ENCODE measurements around the gene ITGB2. TPM values are rescaled to one million over a fixed set of nuclear protein-coding genes. Genes with fewer than 3 reads are reported as not detected.

The ITGB2 gene
- polyA plus RNA-seq, 1 donor: 17.1 TPM

DNA sequence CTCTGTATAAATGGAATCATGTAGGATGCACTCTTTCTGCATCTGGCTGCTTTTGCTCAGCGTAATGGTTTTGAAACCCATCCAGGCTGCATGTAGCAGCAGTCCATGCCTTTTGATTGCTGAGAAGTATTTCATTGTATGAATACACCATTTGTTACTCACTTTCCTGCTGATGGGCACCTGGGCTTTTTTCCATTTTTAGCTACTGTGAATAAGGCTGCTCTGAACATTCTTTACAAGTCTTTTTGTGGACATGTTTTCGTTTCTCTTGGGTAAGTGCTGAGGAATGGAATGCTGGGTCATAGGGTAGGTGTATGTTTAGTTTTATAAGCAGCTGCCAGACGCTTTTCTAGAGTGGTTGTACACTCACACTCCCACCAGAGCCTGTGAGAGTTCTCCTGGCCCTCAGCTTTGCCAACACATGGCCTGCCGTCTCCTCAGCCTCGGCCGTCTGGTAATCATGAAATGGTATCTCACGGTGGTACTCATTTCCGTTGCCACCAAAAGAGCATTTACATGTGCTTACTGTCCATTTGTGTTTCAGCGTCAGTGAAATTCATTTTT, 41.8 kb upstream of the ITGB2 start:
- WGBS (ENCODE audit: insufficient coverage, low lambda C conversion rate): 78% methylated on average over 2 of the region's 9 CpGs
- Histone ChIP-seq H3K4me3 (ENCODE audit: low read length) (no peak overlapping the region), H3K4me1 (ENCODE audit: control insufficient read depth, insufficient read depth, low read length) (peaks cover 5% of the 10 kb centered on the region), H3K36me3 (ENCODE audit: control insufficient read depth, insufficient read depth, low read length) (peaks cover 54% of the 10 kb centered on the region), H3K27ac (ENCODE audit: low read length) (no peak overlapping the region), H3K27me3 (ENCODE audit: control insufficient read depth, insufficient read depth, low read length) (no peaks in the 10 kb centered on the region), H3K9me3 (ENCODE audit: control insufficient read depth, low read depth, low read length) (no peaks in the 10 kb centered on the region)
- no peak for DNase-seq

DNA sequence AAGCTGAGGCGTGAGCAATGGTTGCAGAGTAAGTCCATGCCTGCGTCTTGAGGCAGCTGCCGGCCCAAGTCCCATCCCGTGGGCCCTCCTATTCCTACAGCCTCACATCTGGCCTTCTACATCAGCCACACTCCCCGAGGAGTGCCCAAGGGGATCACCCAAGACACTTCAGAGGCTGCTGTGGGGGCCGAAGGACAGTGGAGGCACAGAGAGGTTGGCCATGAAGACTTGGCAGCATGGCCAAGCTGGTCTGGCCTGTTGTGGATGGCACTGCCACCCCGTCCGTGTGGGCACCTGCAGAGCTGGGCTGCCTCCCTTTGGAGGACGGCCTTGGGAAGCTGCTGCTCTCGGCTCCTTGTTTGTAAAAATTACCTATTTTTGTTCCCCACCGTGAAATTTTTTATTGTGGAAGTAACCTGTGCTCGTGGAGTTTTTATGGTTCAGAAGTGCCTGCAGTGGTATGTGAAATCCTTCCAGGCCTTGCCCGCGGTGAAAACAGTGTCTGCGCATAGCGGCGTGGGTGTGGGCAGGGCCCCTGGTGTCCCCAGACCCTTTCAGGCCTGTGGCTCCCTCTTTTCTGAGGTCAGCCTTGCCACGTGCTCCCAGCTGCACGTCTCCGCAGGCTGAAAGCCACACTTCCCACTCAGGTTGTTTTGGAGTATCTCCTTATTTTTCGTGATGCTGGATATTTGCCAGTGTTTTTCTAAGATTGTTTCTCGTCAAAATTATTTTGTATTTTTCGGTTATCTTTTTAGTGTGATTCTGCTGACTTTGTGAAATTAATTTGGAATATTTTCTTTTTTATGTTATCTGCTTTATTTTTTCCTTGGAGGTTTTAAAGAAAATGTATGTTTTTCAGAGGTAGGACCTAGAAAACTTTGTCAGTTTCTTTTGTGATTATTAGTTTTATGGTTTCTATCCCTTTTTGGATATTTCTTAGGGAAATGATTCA, 39.7 kb upstream of the ITGB2 start:
- Histone ChIP-seq H3K4me3 (ENCODE audit: low read length) (no peak overlapping the region), H3K36me3 (ENCODE audit: control insufficient read depth, insufficient read depth, low read length) (peaks cover 54% of the 10 kb centered on the region), H3K9me3 (ENCODE audit: control insufficient read depth, low read depth, low read length) (no peaks in the 10 kb centered on the region), H3K27me3 (ENCODE audit: control insufficient read depth, insufficient read depth, low read length) (no peaks in the 10 kb centered on the region), H3K27ac (ENCODE audit: low read length) (no peak overlapping the region), H3K4me1 (ENCODE audit: control insufficient read depth, insufficient read depth, low read length) (no peaks in the 10 kb centered on the region)
- no peak for DNase-seq
- WGBS (ENCODE audit: insufficient coverage, low lambda C conversion rate): 100% methylated on average over 1 of the region's 23 CpGs

DNA sequence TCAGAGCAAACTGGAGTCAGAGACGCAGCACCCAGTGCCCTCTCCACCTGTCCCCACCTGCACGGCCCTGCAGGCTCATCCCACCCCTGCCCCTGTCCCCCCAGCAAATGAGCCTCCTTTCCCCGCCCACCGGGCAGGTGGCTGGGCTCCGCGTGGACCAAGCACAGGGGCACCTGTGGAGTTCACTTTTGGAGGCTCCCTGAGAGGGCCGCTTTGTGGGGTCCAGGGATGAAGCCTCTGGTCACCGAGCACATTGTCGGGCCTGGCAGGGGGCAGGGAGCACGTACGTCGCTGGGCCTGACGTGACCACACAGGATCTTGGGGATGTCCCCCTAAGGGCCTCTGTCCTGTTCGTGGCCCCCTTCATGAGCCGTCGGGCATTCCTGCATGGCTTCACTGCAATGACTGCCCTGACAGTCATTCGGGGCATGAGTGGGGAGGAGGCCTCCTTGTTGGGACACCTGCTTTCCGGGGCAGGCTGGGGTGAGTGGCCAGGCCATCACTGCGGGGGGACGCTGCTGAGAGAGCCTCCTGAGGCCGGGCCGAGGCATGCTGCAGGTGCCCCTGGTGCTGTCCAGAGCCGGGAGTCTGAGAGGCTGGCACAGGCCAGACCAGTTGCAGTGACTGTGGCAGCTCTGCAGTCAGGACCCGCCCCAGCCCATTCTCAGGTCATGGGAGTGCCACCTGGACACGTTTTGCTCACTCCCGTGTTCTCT, 38.8 kb upstream of the ITGB2 start:
- Histone ChIP-seq H3K9me3 (ENCODE audit: control insufficient read depth, low read depth, low read length) (no peaks in the 10 kb centered on the region), H3K27me3 (ENCODE audit: control insufficient read depth, insufficient read depth, low read length) (no peaks in the 10 kb centered on the region), H3K4me1 (ENCODE audit: control insufficient read depth, insufficient read depth, low read length) (no peaks in the 10 kb centered on the region), H3K4me3 (ENCODE audit: low read length) (no peak overlapping the region), H3K36me3 (ENCODE audit: control insufficient read depth, insufficient read depth, low read length) (peaks cover 47% of the 10 kb centered on the region), H3K27ac (ENCODE audit: low read length) (no peak overlapping the region)
- no CpG with 5 or more reads among the region's 26 CpGs for WGBS (ENCODE audit: insufficient coverage, low lambda C conversion rate)
- no peak for DNase-seq

DNA sequence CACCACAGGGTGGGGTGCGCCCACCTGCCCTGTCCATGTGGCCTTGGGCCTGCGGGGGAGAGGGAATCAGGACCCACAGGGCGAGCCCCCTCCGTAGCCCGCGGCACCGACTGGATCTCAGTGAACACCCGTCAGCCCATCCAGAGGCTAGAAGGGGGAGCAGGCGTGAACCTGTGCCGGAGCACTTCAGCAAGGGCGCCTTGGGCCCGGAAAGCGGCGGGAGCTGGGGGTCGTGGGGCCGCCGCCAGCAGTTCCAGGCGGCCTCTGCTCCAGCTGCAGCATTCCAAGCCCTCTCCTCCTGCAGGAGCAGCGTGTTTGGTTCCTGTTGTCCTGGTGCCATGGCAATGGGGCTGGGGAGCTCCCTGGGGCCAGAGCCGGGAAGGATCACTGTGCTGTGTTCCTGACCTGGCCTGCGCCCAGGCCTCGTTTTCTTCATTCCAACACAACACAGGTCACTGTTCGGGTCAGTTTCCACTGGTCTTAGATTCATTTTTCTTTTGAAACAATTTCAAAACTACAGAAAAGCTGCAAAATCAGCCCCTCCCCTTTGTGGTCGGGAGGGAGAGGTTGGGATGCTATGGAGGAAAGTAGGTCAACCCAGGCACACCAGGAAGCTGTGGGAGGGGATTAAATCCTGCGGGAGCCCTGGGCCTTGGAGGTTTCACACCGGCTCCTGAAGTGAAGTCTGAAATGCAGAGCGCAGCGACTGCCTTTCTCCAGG, 37.9 kb upstream of the ITGB2 start:
- H3K9me3 ChIP-seq (ENCODE audit: control insufficient read depth, low read depth, low read length): no peaks in the 10 kb centered on the region
- no peaks in the 10 kb centered on the region for H3K4me1 ChIP-seq (ENCODE audit: control insufficient read depth, insufficient read depth, low read length)
- peaks cover 53% of the 10 kb centered on the region for H3K36me3 ChIP-seq (ENCODE audit: control insufficient read depth, insufficient read depth, low read length)
- H3K4me3 ChIP-seq (ENCODE audit: low read length): no peak overlapping the region
- 60% methylated on average over 2 of the region's 28 CpGs for WGBS (ENCODE audit: insufficient coverage, low lambda C conversion rate)
- no peaks in the 10 kb centered on the region for H3K27me3 ChIP-seq (ENCODE audit: control insufficient read depth, insufficient read depth, low read length)
- peak; percentile 43 to 53 for DNase-seq
- H3K27ac ChIP-seq (ENCODE audit: low read length): peak overlapping the region; percentile 31

DNA sequence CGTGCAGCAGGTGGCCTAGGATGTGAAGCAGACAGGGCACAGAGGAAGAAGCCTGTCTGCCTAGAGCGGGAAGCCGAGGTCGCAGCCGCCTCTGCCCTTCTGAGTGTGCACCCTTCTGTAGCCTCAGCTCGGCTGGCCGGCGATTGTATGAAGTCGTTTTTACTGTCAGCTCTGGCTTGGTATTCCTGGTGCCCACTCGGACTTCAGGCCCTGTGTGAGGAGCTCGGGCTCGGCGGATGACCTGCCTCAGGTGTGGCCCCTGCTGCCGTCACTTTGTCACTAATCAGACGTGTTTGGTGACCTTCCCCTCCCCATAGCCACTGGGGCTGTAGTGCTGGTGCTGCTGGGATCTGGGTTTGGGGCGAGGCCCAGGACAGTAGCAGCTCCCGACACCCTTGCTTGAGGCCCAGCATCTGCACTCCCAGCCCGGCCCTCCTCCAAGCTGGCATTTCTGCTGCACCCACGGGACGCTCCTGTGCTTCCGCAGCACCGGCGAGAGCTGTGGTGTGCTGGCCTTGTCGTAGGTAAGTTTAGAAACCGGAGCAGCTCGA, 37.3 kb upstream of the ITGB2 start:
- WGBS (ENCODE audit: insufficient coverage, low lambda C conversion rate): no CpG with 5 or more reads among the region's 26 CpGs
- H3K27me3 ChIP-seq (ENCODE audit: control insufficient read depth, insufficient read depth, low read length): no peaks in the 10 kb centered on the region
- no peaks in the 10 kb centered on the region for H3K4me1 ChIP-seq (ENCODE audit: control insufficient read depth, insufficient read depth, low read length)
- no peaks in the 10 kb centered on the region for H3K9me3 ChIP-seq (ENCODE audit: control insufficient read depth, low read depth, low read length)
- peaks cover 56% of the 10 kb centered on the region for H3K36me3 ChIP-seq (ENCODE audit: control insufficient read depth, insufficient read depth, low read length)
- no peak for DNase-seq
- H3K27ac ChIP-seq (ENCODE audit: low read length): peak overlapping the region; percentile 31
- H3K4me3 ChIP-seq (ENCODE audit: low read length): no peak overlapping the region

DNA sequence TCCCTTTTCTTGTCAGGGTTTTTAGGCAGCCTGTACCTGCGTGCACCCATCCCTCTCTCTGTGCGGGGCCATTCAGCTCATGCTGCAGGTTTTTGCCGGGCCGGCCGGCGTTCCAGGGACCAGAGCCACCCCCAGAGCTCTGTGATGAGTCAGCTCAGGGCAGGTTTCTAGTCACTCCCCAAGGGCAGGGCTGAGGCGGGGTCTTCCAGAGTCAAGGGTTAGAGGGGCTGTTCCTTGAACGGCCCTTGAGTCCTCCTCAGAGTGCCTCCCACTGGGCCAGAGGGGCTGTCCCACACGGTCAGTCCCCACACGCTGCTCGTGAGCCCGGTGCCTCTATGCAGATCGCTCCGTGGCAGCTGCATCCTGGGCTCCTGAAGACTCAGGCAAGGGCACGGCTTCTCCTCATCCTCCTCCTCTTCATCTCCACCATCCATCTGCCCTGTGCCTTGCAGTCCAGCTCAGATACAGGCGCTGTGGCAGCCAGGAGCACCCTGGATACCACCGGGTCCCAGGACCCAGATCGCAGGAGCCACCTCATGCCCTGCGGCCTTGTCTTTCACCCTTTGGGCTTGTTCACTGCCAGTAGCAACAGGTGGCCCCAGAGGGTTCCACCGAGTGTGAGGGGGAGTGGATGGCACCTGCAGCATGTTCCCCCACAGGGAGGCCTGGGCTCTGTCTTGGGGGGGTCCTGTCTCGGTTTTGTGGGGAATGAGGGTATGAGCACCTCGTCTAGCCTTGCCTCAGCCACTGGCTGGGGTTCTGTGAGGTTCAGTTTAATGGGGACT, 36.5 kb upstream of the ITGB2 start:
- no peak overlapping the region for H3K27ac ChIP-seq (ENCODE audit: low read length)
- H3K36me3 ChIP-seq (ENCODE audit: control insufficient read depth, insufficient read depth, low read length): peaks cover 55% of the 10 kb centered on the region
- H3K4me1 ChIP-seq (ENCODE audit: control insufficient read depth, insufficient read depth, low read length): no peaks in the 10 kb centered on the region
- no CpG with 5 or more reads among the region's 22 CpGs for WGBS (ENCODE audit: insufficient coverage, low lambda C conversion rate)
- no peaks in the 10 kb centered on the region for H3K27me3 ChIP-seq (ENCODE audit: control insufficient read depth, insufficient read depth, low read length)
- DNase-seq: no peak
- no peaks in the 10 kb centered on the region for H3K9me3 ChIP-seq (ENCODE audit: control insufficient read depth, low read depth, low read length)
- no peak overlapping the region for H3K4me3 ChIP-seq (ENCODE audit: low read length)

DNA sequence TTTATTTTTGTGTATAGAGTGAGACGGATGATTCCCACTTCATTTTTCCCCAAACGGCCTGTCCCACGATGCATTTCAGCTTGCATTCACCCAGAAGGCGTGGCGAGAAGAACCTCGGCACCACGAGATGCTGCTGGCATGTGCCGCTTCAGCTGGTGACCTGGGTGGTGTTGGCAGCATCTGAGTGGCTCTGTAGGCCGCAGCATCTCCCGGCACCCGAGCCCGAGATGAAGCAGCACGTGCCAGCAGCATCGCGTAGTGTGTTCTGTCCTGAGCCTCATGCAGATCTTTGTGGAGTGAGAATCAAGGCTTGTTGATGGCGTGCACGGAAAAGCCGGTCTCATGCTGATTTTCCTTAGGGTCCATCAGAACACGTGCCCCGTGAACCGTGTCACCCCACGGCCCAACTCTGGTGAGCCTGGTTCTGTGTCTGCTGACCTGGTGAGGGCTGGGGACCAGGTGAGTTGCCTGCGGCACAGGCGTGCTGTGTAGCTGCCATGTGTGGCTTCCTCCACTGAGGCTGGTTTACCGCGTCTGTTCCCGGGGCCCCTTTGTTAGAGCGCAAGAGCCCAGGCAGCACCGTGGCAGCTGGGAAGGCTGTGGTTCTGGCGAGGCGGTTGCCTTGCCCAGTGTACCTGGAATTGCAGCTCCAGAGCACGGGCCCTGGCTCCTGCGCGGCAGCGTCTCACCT, 35.8 kb upstream of the ITGB2 start:
- Histone ChIP-seq H3K9me3 (ENCODE audit: control insufficient read depth, low read depth, low read length) (no peaks in the 10 kb centered on the region), H3K4me3 (ENCODE audit: low read length) (no peak overlapping the region), H3K36me3 (ENCODE audit: control insufficient read depth, insufficient read depth, low read length) (peaks cover 57% of the 10 kb centered on the region), H3K27ac (ENCODE audit: low read length) (no peak overlapping the region), H3K4me1 (ENCODE audit: control insufficient read depth, insufficient read depth, low read length) (no peaks in the 10 kb centered on the region), H3K27me3 (ENCODE audit: control insufficient read depth, insufficient read depth, low read length) (no peaks in the 10 kb centered on the region)
- DNase-seq: no peak
- no CpG with 5 or more reads among the region's 35 CpGs for WGBS (ENCODE audit: insufficient coverage, low lambda C conversion rate)

DNA sequence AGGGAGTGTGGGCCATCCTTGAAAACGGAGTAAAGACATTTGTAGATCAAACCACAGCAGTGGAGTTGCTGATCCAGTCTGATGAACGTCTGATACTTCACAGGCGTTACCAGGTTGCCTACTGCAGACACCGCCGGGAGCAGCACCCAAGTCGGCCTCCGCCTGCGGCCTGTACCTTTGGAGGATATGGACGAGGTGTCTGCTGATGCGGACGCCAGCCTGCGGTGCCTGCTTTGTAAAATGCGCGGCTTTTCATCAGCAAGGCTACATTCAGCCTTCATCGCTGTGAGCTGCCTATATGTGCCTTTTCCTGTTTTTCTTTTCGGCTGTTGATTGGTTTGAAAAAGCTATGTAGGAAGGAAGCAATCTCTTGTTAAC, 35.1 kb upstream of the ITGB2 start:
- no peaks in the 10 kb centered on the region for H3K4me1 ChIP-seq (ENCODE audit: control insufficient read depth, insufficient read depth, low read length)

DNA sequence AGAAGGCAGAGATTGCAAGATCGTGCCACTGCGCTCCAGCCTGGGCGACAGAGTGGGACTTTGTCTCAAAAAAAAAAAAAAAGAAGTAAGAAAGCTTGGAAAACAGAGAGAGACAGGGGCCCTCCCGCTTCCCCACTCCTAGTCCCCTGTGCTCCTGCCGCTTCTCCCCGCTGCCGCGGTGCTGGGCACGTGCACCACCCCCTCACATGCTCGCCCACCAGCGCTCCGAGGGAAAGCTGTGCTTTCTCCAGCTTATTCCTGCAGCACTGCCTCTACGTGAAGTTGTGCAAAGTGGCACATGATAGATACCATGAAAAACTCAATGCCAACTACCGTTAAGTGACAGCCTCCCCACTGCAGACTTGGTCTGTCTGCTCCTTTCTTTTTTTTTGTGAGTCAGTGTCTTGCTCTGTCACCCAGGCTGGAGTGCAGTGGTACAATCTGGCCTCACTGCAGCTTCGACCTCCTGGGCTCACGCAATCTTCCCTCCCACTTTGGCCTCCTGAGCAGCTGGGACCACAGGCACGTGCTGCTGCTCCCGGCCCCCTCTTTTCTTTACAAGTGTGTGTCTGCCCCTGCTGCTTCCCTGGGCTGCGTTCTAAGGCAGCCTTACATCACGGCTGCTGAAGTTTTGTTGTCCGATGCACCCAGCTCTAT, 34.6 kb upstream of the ITGB2 start:
- Histone ChIP-seq H3K4me3 (ENCODE audit: low read length) (no peak overlapping the region), H3K9me3 (ENCODE audit: control insufficient read depth, low read depth, low read length) (no peaks in the 10 kb centered on the region), H3K27ac (ENCODE audit: low read length) (no peak overlapping the region), H3K36me3 (ENCODE audit: control insufficient read depth, insufficient read depth, low read length) (peaks cover 57% of the 10 kb centered on the region), H3K4me1 (ENCODE audit: control insufficient read depth, insufficient read depth, low read length) (no peaks in the 10 kb centered on the region), H3K27me3 (ENCODE audit: control insufficient read depth, insufficient read depth, low read length) (no peaks in the 10 kb centered on the region)
- WGBS (ENCODE audit: insufficient coverage, low lambda C conversion rate): no CpG with 5 or more reads among the region's 21 CpGs
- DNase-seq: no peak

More for the DNA sequence above, 35.1 kb upstream of the ITGB2 start:
- Histone ChIP-seq H3K36me3 (ENCODE audit: control insufficient read depth, insufficient read depth, low read length) (peaks cover 56% of the 10 kb centered on the region), H3K4me3 (ENCODE audit: low read length) (no peak overlapping the region), H3K27ac (ENCODE audit: low read length) (no peak overlapping the region), H3K9me3 (ENCODE audit: control insufficient read depth, low read depth, low read length) (no peaks in the 10 kb centered on the region), H3K27me3 (ENCODE audit: control insufficient read depth, insufficient read depth, low read length) (no peaks in the 10 kb centered on the region)
- no peak for DNase-seq
- WGBS (ENCODE audit: insufficient coverage, low lambda C conversion rate): 100% methylated on average over 2 of the region's 16 CpGs
